H1 (cell line): ENCODE measurements around the gene RBM38. TPM values are rescaled to one million over a fixed set of nuclear protein-coding genes. Genes with fewer than 3 reads are reported as not detected.

Experiments used
- CTCF ChIA-PET: fragments of 300-600 bp; sonication (Branson Sonifier 250); formaldehyde crosslinking; loops from one replicate; lab custom pipeline; 2021; ENCODE audit not compliant: partially characterized antibody; lab: Charles Lee
- POLR2A ChIA-PET: fragments of 300-600 bp; sonication (Branson Sonifier 250); formaldehyde crosslinking; loops from one replicate; lab custom pipeline; 2021; ENCODE audit warnings: inconsistent platforms; ENCODE audit not compliant: partially characterized antibody; lab: Charles Lee
- DNase-seq, 2 experiments: peaks; one replicate each; pipeline versions ENCODE4 v3.0.0 to v3.0.0-alpha.2; 2010 to 2022; ENCODE audit warnings: low spot score in 2 of 2, low read depth in 1 of 2, mixed read lengths in 1 of 2
- FAIRE-seq: peaks from 2 replicates; lab custom pipeline; 2011; peaks lifted over from hg19 to GRCh38; lab: Jason Lieb, UNC
- H2AFZ ChIP-seq: 2 replicates; pipeline ENCODE4 v1.8.1; 2012; ENCODE audit warnings: low read length, inconsistent platforms
- H2AK5ac ChIP-seq: 2 replicates; pipeline ENCODE4 v1.6.1; 2013; ENCODE audit warnings: low read depth, low read length
- H2BK120ac ChIP-seq: replicated peaks from 2 replicates; pipeline ENCODE3; 2013; ENCODE audit warnings: low read depth, low read length, inconsistent platforms
- H2BK12ac ChIP-seq: 2 replicates; pipeline ENCODE4 v1.6.1; 2013; ENCODE audit warnings: low read depth, low read length
- H2BK15ac ChIP-seq: 2 replicates; pipeline ENCODE4 v1.6.1; 2013; ENCODE audit warnings: low read length
- H2BK20ac ChIP-seq: 2 replicates; pipeline ENCODE4 v1.6.1; 2013; ENCODE audit warnings: low read length
- H2BK5ac ChIP-seq: 2 replicates; pipeline ENCODE4 v1.6.1; 2013; ENCODE audit warnings: low read depth, low read length
- H3K14ac ChIP-seq: 2 replicates; pipeline ENCODE4 v1.6.1; 2013; ENCODE audit warnings: inconsistent platforms; ENCODE audit not compliant: insufficient read length
- H3K18ac ChIP-seq: 2 replicates; pipeline ENCODE4 v1.6.1; 2013; ENCODE audit warnings: low read length; ENCODE audit errors: extremely low read depth
- H3K23ac ChIP-seq: 2 replicates; pipeline ENCODE4 v1.6.1; 2013; ENCODE audit warnings: inconsistent platforms; ENCODE audit not compliant: insufficient read length
- H3K23me2 ChIP-seq: 2 replicates; pipeline ENCODE4 v1.6.1; 2013; ENCODE audit warnings: low read depth, low read length
- H3K27ac ChIP-seq: 2 replicates; pipeline ENCODE4 v1.6.1; 2011; ENCODE audit warnings: low read depth, low read length, inconsistent platforms
- H3K27me3 ChIP-seq, 4 experiments: replicated peaks in 1 of 4; 1 replicate in 1 of 4; 2 replicates in 3 of 4; pipeline versions ENCODE4 v1.6.1 to v1.8.1; 2011 to 2013; ENCODE audit warnings: low read length in 3 of 4, mild to moderate bottlenecking in 3 of 4, inconsistent platforms in 2 of 4, mixed read lengths in 2 of 4, moderate library complexity in 1 of 4; ENCODE audit not compliant: control insufficient read depth in 3 of 4, insufficient read depth in 3 of 4; ENCODE audit errors: extremely low read depth in 1 of 4
- H3K36me3 ChIP-seq, 4 experiments: 2 replicates each; pipeline versions ENCODE4 v1.6.1 to v1.8.1; 2011 to 2013; ENCODE audit warnings: mild to moderate bottlenecking in 4 of 4, low read length in 3 of 4, moderate library complexity in 2 of 4, control low read depth in 1 of 4, inconsistent platforms in 1 of 4; ENCODE audit not compliant: insufficient read depth in 4 of 4, control insufficient read depth in 2 of 4
- H3K4ac ChIP-seq: replicated peaks from 2 replicates; pipeline ENCODE3; 2013; ENCODE audit warnings: low read length, low read depth, mixed read lengths, inconsistent platforms; ENCODE audit not compliant: insufficient read length
- H3K4me1 ChIP-seq, 4 experiments: replicated peaks in 1 of 4; 1 replicate in 1 of 4; 2 replicates in 3 of 4; pipeline versions ENCODE4 v1.6.1 to v1.8.1; 2011 to 2013; ENCODE audit warnings: low read length in 3 of 4, inconsistent platforms in 2 of 4, mixed read lengths in 1 of 4; ENCODE audit not compliant: insufficient read depth in 4 of 4, control insufficient read depth in 3 of 4
- H3K4me2 ChIP-seq, 2 experiments: 2 replicates each; pipeline versions ENCODE4 v1.6.1 to v1.8.1; 2011 to 2013; ENCODE audit warnings: low read depth in 2 of 2, low read length in 2 of 2, control low read depth in 1 of 2, inconsistent platforms in 1 of 2, mild to moderate bottlenecking in 1 of 2; ENCODE audit not compliant: insufficient read depth in 1 of 2
- H3K4me3 ChIP-seq, 4 experiments: fragments of 200-600, 300-600 bp in 1 of 4; sonication (generic), shearing (Covaris generic), sonication (Bioruptor Twin) in 1 of 4; 2 replicates each; pipeline versions ENCODE4 v1.5.1 to v1.8.1; 2011 to 2016; ENCODE audit warnings: low read length in 4 of 4, low read depth in 3 of 4, control low read depth in 2 of 4, inconsistent platforms in 2 of 4, mild to moderate bottlenecking in 2 of 4, mixed read lengths in 1 of 4, moderate library complexity in 1 of 4; ENCODE audit not compliant: insufficient read depth in 2 of 4; ENCODE audit errors: extremely low read depth in 1 of 4
- H3K56ac ChIP-seq: replicated peaks from 2 replicates; pipeline ENCODE3; 2013; ENCODE audit warnings: low read depth, mild to moderate bottlenecking, mixed read lengths, low read length, inconsistent platforms; ENCODE audit not compliant: insufficient read length
- H3K79me1 ChIP-seq: 2 replicates; pipeline ENCODE4 v1.6.1; 2013; ENCODE audit warnings: low read depth, low read length, control low read depth
- H3K79me2 ChIP-seq, 2 experiments: 2 replicates each; pipeline versions ENCODE4 v1.6.1 to v1.8.1; 2012 to 2013; ENCODE audit warnings: low read length in 2 of 2, mild to moderate bottlenecking in 2 of 2, inconsistent platforms in 1 of 2; ENCODE audit not compliant: insufficient read depth in 2 of 2, control insufficient read depth in 1 of 2
- H3K9ac ChIP-seq, 4 experiments: replicated peaks in 1 of 4; 1 replicate in 1 of 4; 2 replicates in 3 of 4; pipeline versions ENCODE4 v1.6.1 to v1.8.1; 2011 to 2013; ENCODE audit warnings: low read depth in 3 of 4, low read length in 3 of 4, control low read depth in 2 of 4, mild to moderate bottlenecking in 2 of 4, moderate library complexity in 2 of 4, inconsistent platforms in 1 of 4; ENCODE audit errors: extremely low read depth in 1 of 4
- H3K9me3 ChIP-seq, 2 experiments: 2 replicates each; pipeline versions ENCODE4 v1.6.1 to v1.8.1; 2012 to 2013; ENCODE audit warnings: mild to moderate bottlenecking in 2 of 2, moderate library complexity in 2 of 2, control low read depth in 1 of 2, inconsistent platforms in 1 of 2, low read depth in 1 of 2, low read length in 1 of 2, mixed read lengths in 1 of 2; ENCODE audit not compliant: insufficient read depth in 2 of 2
- H4K20me1 ChIP-seq, 2 experiments: replicated peaks in 1 of 2; 2 replicates each; pipeline versions ENCODE3 to v1.8.1; 2011 to 2013; ENCODE audit warnings: inconsistent platforms in 2 of 2, low read length in 2 of 2, mild to moderate bottlenecking in 1 of 2; ENCODE audit not compliant: insufficient read depth in 2 of 2, control insufficient read depth in 1 of 2
- H4K5ac ChIP-seq: 2 replicates; pipeline ENCODE4 v1.6.1; 2013; ENCODE audit warnings: low read length, low read depth, mixed read lengths, inconsistent platforms; ENCODE audit not compliant: insufficient read length
- H4K8ac ChIP-seq: 2 replicates; pipeline ENCODE4 v1.8.0; 2013; ENCODE audit warnings: mild to moderate bottlenecking, moderate library complexity, low read length, inconsistent platforms; ENCODE audit not compliant: insufficient read depth; ENCODE audit errors: extremely low read depth
- H4K91ac ChIP-seq: replicated peaks from 2 replicates; pipeline ENCODE3; 2013; ENCODE audit warnings: low read length, mixed read lengths, inconsistent platforms; ENCODE audit not compliant: insufficient read length
- KDM4A ChIP-seq: IDR thresholded peaks from one replicate; pipeline ENCODE4 v1.7.1; 2012; ENCODE audit warnings: low read depth, mild to moderate bottlenecking, moderate library complexity, low read length, inconsistent platforms; ENCODE audit not compliant: severe bottlenecking
- WGBS, 2 experiments: shearing (Covaris generic) in 1 of 2; methylation state at CpG; one replicate each; pipeline versions ENCODE4 v1.1.6 to v1.1.7; 2013 to 2015; ENCODE audit warnings: low lambda C conversion rate in 2 of 2, mixed read lengths in 2 of 2, inconsistent platforms in 1 of 2, low coverage in 1 of 2, missing lambda C conversion rate in 1 of 2; ENCODE audit not compliant: insufficient replicate concordance in 2 of 2, insufficient coverage in 1 of 2, insufficient read length in 1 of 2; ENCODE audit errors: extremely low coverage in 1 of 2, missing lambda C conversion rate in 1 of 2; 5-methylcytosine and 5-hydroxymethylcytosine counted together
- polyA plus RNA-seq, 7 experiments: library from polyadenylated mRNA; depleted of rRNA in 3 of 7; stranded (reverse) in 5 of 7; unstranded in 2 of 7; fragments of >200 nt in 5 of 7; fragments of 200-250 nt in 2 of 7; gene quantifications; 1 replicate in 5 of 7; 2 replicates in 1 of 7; 4 replicates in 1 of 7; pipeline versions ENCODE4 v1.2.1 to v1.2.3, GENCODE V29; 2011 to 2013; ENCODE audit warnings: missing spikeins in 2 of 7, mixed read lengths in 2 of 7
- total RNA-seq: library from RNA; stranded (reverse); fragmentation: NEBNext Ultra II Directional; extraction: Animal tissue kit (Norgen Biotek cat#: 25700); gene quantifications from 2 replicates; pipeline ENCODE4 v1.2.1, GENCODE V29; 2021

The RBM38 gene
- total and polyA plus RNA-seq, 2 of the 8 experiments (the other 6 are each of a cell fraction or from before 2014, with no cell fraction given): 57.7 to 109 TPM

GRCh38 chr20:57404419-57405072 is 13.3 kb downstream of the RBM38 start:
- Histone ChIP-seq H2BK120ac (no peak overlapping the region), H3K9ac (no peak overlapping the region), H2BK12ac (no peak overlapping the region), H4K8ac (no peak overlapping the region; the same call in 1 of the 2 replicates), H3K4me3 (no peak overlapping the region), H3K4me2 (no peak overlapping the region), H4K5ac (no peak overlapping the region), H2AK5ac (no peak overlapping the region), H2BK20ac (no peak overlapping the region), H3K9me3 (no peaks in the 10 kb centered on the region), H2BK5ac (no peak overlapping the region), H3K79me2 (peaks cover 0 to 32% of the 10 kb centered on the region in 2 experiments; a peak in 1 of 4 replicates), H3K23ac (no peak overlapping the region), H3K4me1 (no peaks in the 10 kb centered on the region), H3K56ac (no peak overlapping the region), H2AFZ (no peak overlapping the region), H4K20me1 (peaks cover 18 to 37% of the 10 kb centered on the region in 2 experiments), H3K79me1 (peaks cover 7% of the 10 kb centered on the region), H3K14ac (no peak overlapping the region), H3K18ac (no peak overlapping the region), H3K27me3 (no peaks in the 10 kb centered on the region), H3K36me3 (peaks cover 2 to 56% (median 27%) of the 10 kb centered on the region in 4 experiments; a peak in 6 of 8 replicates), H3K23me2 (no peaks in the 10 kb centered on the region), H3K27ac (no peak overlapping the region), H2BK15ac (no peak overlapping the region), H3K4ac (no peak overlapping the region), H4K91ac (no peak overlapping the region)
- WGBS, 2 experiments: 88% methylated on average over 17 of the region's 22 CpGs; no CpG with 5 or more reads in 1 of the 2 experiments
- ChIA-PET POLR2A (interaction anchor here (1.0 to 3.2 kb wide), 4 partner anchors 9 to 14 kb away, joined by 3 to 11 read pairs (median 6); partner anchors contain the start of gene RBM38), CTCF (interaction anchor here (0.9 to 1.7 kb wide), 9 partner anchors 10 to 94 kb away, joined by 3 to 6 read pairs (median 4); no protein-coding TSS in a partner anchor)
- no peak for DNase-seq
- TF ChIP-seq KDM4A: no peak
- no peak for FAIRE-seq
